ENCODE measurements around the gene BAIAP2.
A peak's percentile ranks its signal among the peaks of the same experiment; 100 is the strongest.

Gene BAIAP2

GRCh38 chr17:81037798-81038733, 3.1 kb downstream of the BAIAP2 start:
- no peak for DNase-seq

GRCh38 chr17:81039096-81039495, 4.1 kb downstream of the BAIAP2 start:
- no peak for DNase-seq

GRCh38 chr17:81039854-81040758, 5.2 kb downstream of the BAIAP2 start:
- DNase-seq, result no peak

- DNase-seq, result no peak
These were observed 5.9 kb downstream of the BAIAP2 start for GRCh38 chr17:81040791-81041337.

- DNase-seq, result no peak
These were observed 7.7 kb downstream of the BAIAP2 start for GRCh38 chr17:81042606-81043005.

- no peak for DNase-seq
These were observed 8.4 kb downstream of the BAIAP2 start for GRCh38 chr17:81043319-81043724.

- no peak for DNase-seq
These were observed 8.9 kb downstream of the BAIAP2 start for GRCh38 chr17:81043725-81044427.

- no peak for DNase-seq
These were observed 9.4 kb downstream of the BAIAP2 start for GRCh38 chr17:81044428-81044763.

- peak; percentile 76 to 87 for DNase-seq
These were observed 10.0 kb downstream of the BAIAP2 start for GRCh38 chr17:81044764-81045589.

- no peak for DNase-seq
These were observed 10.7 kb downstream of the BAIAP2 start for GRCh38 chr17:81045590-81046095.

GRCh38 chr17:81046132-81046769, 11.3 kb downstream of the BAIAP2 start:
- DNase-seq, result no peak

- DNase-seq, result no peak
These were observed 11.9 kb downstream of the BAIAP2 start for GRCh38 chr17:81046770-81047359.

- DNase-seq, result no peak
These were observed 13.9 kb downstream of the BAIAP2 start for GRCh38 chr17:81048827-81049371.

- no peak for DNase-seq
These were observed 14.5 kb downstream of the BAIAP2 start for GRCh38 chr17:81049372-81049911.

GRCh38 chr17:81049973-81050551, 15.1 kb downstream of the BAIAP2 start:
- no peak for DNase-seq

GRCh38 chr17:81050645-81051625, 16.0 kb downstream of the BAIAP2 start:
- no peak for DNase-seq

GRCh38 chr17:81052199-81052997, 17.4 kb downstream of the BAIAP2 start:
- DNase-seq, result no peak

Data from SHP77 (cell line).